ENCODE measurements around the gene MYO7A.

DNA sequence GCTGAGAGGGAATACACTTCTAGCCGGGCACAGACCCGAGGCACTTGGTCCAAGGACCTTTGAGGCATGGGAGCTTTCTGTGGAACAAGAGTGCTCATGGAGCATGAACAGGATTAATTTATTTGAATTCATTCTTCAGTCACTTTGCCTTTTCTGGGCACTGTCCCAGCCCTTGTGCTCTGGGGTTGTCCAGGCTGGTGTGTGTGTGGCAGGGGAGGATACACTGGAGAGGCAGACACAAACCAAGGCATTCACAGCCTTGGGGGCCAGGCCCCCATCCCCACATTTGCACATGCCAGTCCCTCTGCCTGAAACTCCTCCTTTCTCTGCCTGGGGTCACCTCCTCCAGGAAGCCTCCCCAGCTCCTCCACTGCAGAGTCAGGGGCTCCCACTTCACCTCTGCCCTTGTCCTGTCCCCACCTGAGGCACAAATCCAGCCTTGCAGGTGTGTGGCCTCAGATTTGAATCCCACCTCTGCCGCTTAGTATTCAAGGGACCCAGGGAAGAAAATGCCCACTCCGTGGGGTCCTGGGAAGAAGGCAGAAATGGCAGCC, 55.5 kb downstream of the MYO7A start:
- TF ChIP-seq CTCF (IDR thresholded peaks at IDR 0.05) (no peak), POLR2A (IDR thresholded peaks at IDR 0.05) (no peak)
